Neural cell (in vitro differentiated cells): Measurements from ENCODE around the gene SENP3. TPM values are rescaled to one million over a fixed set of nuclear protein-coding genes. Genes with fewer than 3 reads are reported as not detected.

Source experiments
- H2AFZ ChIP-seq: fragments of 200-600, 300-800 bp; sonication (generic), shearing (Covaris generic); 2 replicates; pipeline ENCODE4 v1.6.0; 2014; ENCODE audit warnings: low read depth, mild to moderate bottlenecking, antibody characterized with exemption, low read length, moderate library complexity
- H3F3A ChIP-seq: fragments of 200-600 bp; shearing (Covaris generic); 2 replicates; pipeline ENCODE4 v1.6.1; 2016; ENCODE audit warnings: mild to moderate bottlenecking, moderate library complexity, mixed read lengths, antibody characterized with exemption, low read length; ENCODE audit not compliant: insufficient read depth, poor library complexity, severe bottlenecking
- H3K27ac ChIP-seq: fragments of 200-600, 300-800 bp; sonication (generic), shearing (Covaris generic); 2 replicates; pipeline ENCODE4 v1.5.1; 2014; ENCODE audit warnings: mild to moderate bottlenecking, low read length, moderate library complexity
- H3K27me3 ChIP-seq: fragments of 300-800, 200-600 bp; sonication (generic), shearing (Covaris generic); 2 replicates; pipeline ENCODE4 v1.6.0; 2014; ENCODE audit warnings: mild to moderate bottlenecking, low read depth, low read length, moderate library complexity; ENCODE audit not compliant: insufficient read depth
- H3K36me3 ChIP-seq: fragments of 300-800, 200-600 bp; sonication (generic), shearing (Covaris generic); 2 replicates; pipeline ENCODE4 v1.5.1; 2014; ENCODE audit warnings: mild to moderate bottlenecking, antibody characterized with exemption, low read length, moderate library complexity; ENCODE audit not compliant: insufficient read depth
- H3K4me2 ChIP-seq: fragments of 300-800, 200-600 bp; sonication (generic), shearing (Covaris generic); 2 replicates; pipeline ENCODE4 v1.6.0; 2014; ENCODE audit warnings: mild to moderate bottlenecking, low read length
- H3K4me3 ChIP-seq: fragments of 300-800, 200-600 bp; sonication (generic), shearing (Covaris generic); 2 replicates; pipeline ENCODE4 v1.5.1; 2014; ENCODE audit warnings: mild to moderate bottlenecking, low read length, moderate library complexity
- H3K79me2 ChIP-seq: fragments of 200-600 bp; shearing (Covaris generic); replicated peaks from 2 replicates; pipeline ENCODE4 v1.6.0; 2014; ENCODE audit warnings: mild to moderate bottlenecking, low read length, moderate library complexity; ENCODE audit not compliant: insufficient read depth
- H3K9ac ChIP-seq: fragments of 300-800, 200-600 bp; sonication (generic), shearing (Covaris generic); 2 replicates; pipeline ENCODE4 v1.6.1; 2016; ENCODE audit warnings: mild to moderate bottlenecking, low read length, mixed read lengths
- H3K9me2 ChIP-seq: fragments of 200-600 bp; shearing (Covaris generic); 2 replicates; pipeline ENCODE4 v1.6.1; 2016; ENCODE audit warnings: mild to moderate bottlenecking, low read length, mixed read lengths; ENCODE audit not compliant: insufficient read depth
- H3K9me3 ChIP-seq: fragments of 200-600, 300-800 bp; sonication (generic), shearing (Covaris generic); 2 replicates; pipeline ENCODE4 v1.6.1; 2016; ENCODE audit warnings: mild to moderate bottlenecking, mixed run types, low read length, moderate library complexity, mixed read lengths
- H4K20me1 ChIP-seq: fragments of 200-600 bp; shearing (Covaris generic); 2 replicates; pipeline ENCODE4 v1.6.1; 2016; ENCODE audit warnings: mild to moderate bottlenecking, mixed run types; ENCODE audit not compliant: insufficient read depth
- CTCF ChIP-seq: fragments of 450-650 bp; IDR thresholded peaks from 2 replicates; pipeline ENCODE4 v1.5.1; 2014; ENCODE audit warnings: antibody characterized with exemption, mild to moderate bottlenecking, moderate library complexity; ENCODE audit not compliant: poor library complexity, severe bottlenecking
- EP300 ChIP-seq: fragments of 450-650 bp; conservative IDR thresholded peaks from 2 replicates; pipeline ENCODE4 v1.6.1; 2014; ENCODE audit warnings: antibody characterized with exemption, mild to moderate bottlenecking, moderate library complexity; ENCODE audit not compliant: poor library complexity, severe bottlenecking
- EZH2 ChIP-seq: fragments of 200-600, 300-800 bp; shearing (Covaris generic), sonication (generic); IDR thresholded peaks from 2 replicates; pipeline ENCODE4 v1.6.1; 2014; ENCODE audit warnings: antibody characterized with exemption, low read length, borderline replicate concordance, mild to moderate bottlenecking; ENCODE audit not compliant: insufficient read depth, poor library complexity, severe bottlenecking
- MXI1 ChIP-seq: fragments of 450-650 bp; conservative IDR thresholded peaks from 2 replicates; pipeline ENCODE4 v1.6.1; 2014; ENCODE audit warnings: antibody characterized with exemption, mild to moderate bottlenecking; ENCODE audit not compliant: poor library complexity, severe bottlenecking
- POLR2AphosphoS5 ChIP-seq: IDR thresholded peaks from 2 replicates; pipeline ENCODE4 v1.6.1; 2012
- RAD21 ChIP-seq: fragments of 450-650 bp; conservative IDR thresholded peaks from 2 replicates; pipeline ENCODE4 v1.6.1; 2014; ENCODE audit warnings: antibody characterized with exemption, mild to moderate bottlenecking, moderate library complexity
- REST ChIP-seq: IDR thresholded peaks from 2 replicates; pipeline ENCODE4 v1.6.1; 2012; ENCODE audit warnings: borderline replicate concordance
- SMC3 ChIP-seq: fragments of 450-650 bp; conservative IDR thresholded peaks from 2 replicates; pipeline ENCODE4 v1.6.1; 2014; ENCODE audit warnings: antibody characterized with exemption, mild to moderate bottlenecking, moderate library complexity; ENCODE audit not compliant: poor library complexity
- TAF1 ChIP-seq: IDR thresholded peaks from 2 replicates; pipeline ENCODE4 v1.6.1; 2012; ENCODE audit warnings: low read depth
- polyA plus RNA-seq: library from polyadenylated mRNA; depleted of rRNA; stranded (reverse); fragments of >200 nt; gene quantifications from 2 replicates; pipeline ENCODE4 v1.2.3, GENCODE V29; 2014

Gene SENP3
- polyA plus RNA-seq, 1 donor from 2014 or later, result 151 TPM

GRCh38 chr17:7523033-7523432, 38.7 kb upstream of the SENP3 start:
- Histone ChIP-seq H3K36me3 (no peaks in the 10 kb centered on the region), H3K27ac (no peak overlapping the region), H3K9me3 (no peaks in the 10 kb centered on the region), H3K4me2 (no peak overlapping the region), H3K27me3 (no peaks in the 10 kb centered on the region), H3K9ac (no peak overlapping the region), H3K9me2 (no peaks in the 10 kb centered on the region), H3K79me2 (no peaks in the 10 kb centered on the region), H4K20me1 (no peaks in the 10 kb centered on the region), H3K4me3 (no peak overlapping the region), H3F3A (no peaks in the 10 kb centered on the region), H2AFZ (no peak overlapping the region)
- TF ChIP-seq TAF1 (no peak), POLR2AphosphoS5 (no peak), RAD21 (no peak), MXI1 (no peak)

GRCh38 chr17:7528842-7529241, 32.9 kb upstream of the SENP3 start:
- Histone ChIP-seq H3K27ac (no peak overlapping the region), H3K27me3 (no peaks in the 10 kb centered on the region), H4K20me1 (no peaks in the 10 kb centered on the region), H3K4me3 (no peak overlapping the region), H3K36me3 (no peaks in the 10 kb centered on the region), H3K4me2 (no peak overlapping the region), H3F3A (no peaks in the 10 kb centered on the region), H3K79me2 (no peaks in the 10 kb centered on the region), H3K9ac (no peak overlapping the region), H3K9me3 (no peaks in the 10 kb centered on the region), H3K9me2 (no peaks in the 10 kb centered on the region), H2AFZ (no peak overlapping the region)
- TF ChIP-seq TAF1 (no peak), SMC3 (no peak), MXI1 (no peak), REST (no peak), CTCF (no peak), EP300 (no peak), RAD21 (no peak), POLR2AphosphoS5 (no peak), EZH2 (no peak)
